Thoracic aorta (tissue), 2 donors: ENCODE measurements around the gene SESN2. TPM values are rescaled to one million over a fixed set of nuclear protein-coding genes. Genes with fewer than 3 reads are reported as not detected.

Source experiments
- ATAC-seq: fragments of 150-250 bp; one replicate; pipeline ENCODE4 v1.8.0; 2017; ENCODE audit warnings: low read depth; ENCODE audit not compliant: insufficient number of reproducible peaks, low FRiP score
- DNase-seq: peaks from one replicate; pipeline ENCODE4 v3.0.0-alpha.2; 2020; ENCODE audit warnings: low spot score
- H3K27ac ChIP-seq, 2 donors: fragments of 200-600 bp; sonication (generic); 1 replicate in 1 of 2; 2 replicates in 1 of 2; pipeline ENCODE4 v1.5.1; 2016; ENCODE audit warnings: mild to moderate bottlenecking in 2 of 2, moderate library complexity in 2 of 2
- H3K27me3 ChIP-seq: fragments of 200-600 bp; sonication (generic); replicated peaks from 2 replicates; pipeline ENCODE4 v1.6.0; 2016; ENCODE audit warnings: mild to moderate bottlenecking; ENCODE audit not compliant: insufficient read depth
- H3K36me3 ChIP-seq: fragments of 200-600 bp; sonication (generic); one replicate; pipeline ENCODE4 v1.5.1; 2016
- H3K4me1 ChIP-seq, 2 donors: fragments of 200-600 bp; sonication (generic); 1 replicate in 1 of 2; 2 replicates in 1 of 2; pipeline versions ENCODE4 v1.5.1 to v1.6.0; 2016; ENCODE audit warnings: low read depth in 2 of 2, mild to moderate bottlenecking in 1 of 2; ENCODE audit not compliant: control insufficient read depth in 1 of 2
- H3K4me3 ChIP-seq: fragments of 200-600 bp; sonication (generic); 2 replicates; pipeline ENCODE4 v1.5.1; 2016; ENCODE audit warnings: mild to moderate bottlenecking
- H3K9me3 ChIP-seq: fragments of 200-600 bp; sonication (generic); 2 replicates; pipeline ENCODE4 v1.5.1; 2016
- total RNA-seq, 2 donors: library from RNA; depleted of rRNA; stranded (reverse); fragments of >200 nt; gene quantifications; one replicate each; pipeline versions ENCODE4 v1.1.0 to v1.2.3, GENCODE V29; 2016
- TF ChIP-seq, protein P1 (sequence below): fragments of 200-600 bp; sonication (generic); IDR thresholded peaks from one replicate; pipeline ENCODE4 v1.5.1; 2019; ENCODE audit warnings: antibody characterized with exemption

Gene SESN2
- total RNA-seq, 2 donors from 2014 or later = 10.9 to 12.6 TPM

DNA sequence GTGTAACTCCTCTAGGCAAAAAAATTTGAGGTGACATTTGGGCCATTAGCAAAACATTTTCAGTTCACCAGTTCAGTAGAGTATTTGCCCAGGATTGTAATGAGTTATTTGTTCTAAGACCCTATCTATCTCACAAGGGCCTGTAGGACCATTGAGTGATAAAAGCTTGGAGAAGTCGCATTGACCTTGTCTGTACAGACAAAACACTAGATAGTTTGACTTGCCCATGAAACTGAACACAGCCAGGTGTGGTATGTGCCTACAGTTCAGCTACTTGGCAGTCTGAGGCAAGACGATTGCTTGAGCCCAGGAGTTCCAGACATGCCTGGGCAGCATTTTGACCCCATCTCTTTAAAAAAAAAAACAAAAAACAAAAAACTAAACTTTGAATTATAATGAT lies 20.3 kb upstream of the SESN2 start:
- no peaks in the 10 kb centered on the region for H3K36me3 ChIP-seq
- H3K4me3 ChIP-seq = no peak overlapping the region
- ATAC-seq (no peak), DNase-seq (no peak)
- H3K27ac ChIP-seq = no peak overlapping the region
- TF ChIP-seq, protein P1, sequence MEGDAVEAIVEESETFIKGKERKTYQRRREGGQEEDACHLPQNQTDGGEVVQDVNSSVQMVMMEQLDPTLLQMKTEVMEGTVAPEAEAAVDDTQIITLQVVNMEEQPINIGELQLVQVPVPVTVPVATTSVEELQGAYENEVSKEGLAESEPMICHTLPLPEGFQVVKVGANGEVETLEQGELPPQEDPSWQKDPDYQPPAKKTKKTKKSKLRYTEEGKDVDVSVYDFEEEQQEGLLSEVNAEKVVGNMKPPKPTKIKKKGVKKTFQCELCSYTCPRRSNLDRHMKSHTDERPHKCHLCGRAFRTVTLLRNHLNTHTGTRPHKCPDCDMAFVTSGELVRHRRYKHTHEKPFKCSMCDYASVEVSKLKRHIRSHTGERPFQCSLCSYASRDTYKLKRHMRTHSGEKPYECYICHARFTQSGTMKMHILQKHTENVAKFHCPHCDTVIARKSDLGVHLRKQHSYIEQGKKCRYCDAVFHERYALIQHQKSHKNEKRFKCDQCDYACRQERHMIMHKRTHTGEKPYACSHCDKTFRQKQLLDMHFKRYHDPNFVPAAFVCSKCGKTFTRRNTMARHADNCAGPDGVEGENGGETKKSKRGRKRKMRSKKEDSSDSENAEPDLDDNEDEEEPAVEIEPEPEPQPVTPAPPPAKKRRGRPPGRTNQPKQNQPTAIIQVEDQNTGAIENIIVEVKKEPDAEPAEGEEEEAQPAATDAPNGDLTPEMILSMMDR = no peak
- peaks cover 15 to 22% of the 10 kb centered on the region in 2 donors for H3K4me1 ChIP-seq
- H3K9me3 ChIP-seq = no peaks in the 10 kb centered on the region
- no peaks in the 10 kb centered on the region for H3K27me3 ChIP-seq

DNA sequence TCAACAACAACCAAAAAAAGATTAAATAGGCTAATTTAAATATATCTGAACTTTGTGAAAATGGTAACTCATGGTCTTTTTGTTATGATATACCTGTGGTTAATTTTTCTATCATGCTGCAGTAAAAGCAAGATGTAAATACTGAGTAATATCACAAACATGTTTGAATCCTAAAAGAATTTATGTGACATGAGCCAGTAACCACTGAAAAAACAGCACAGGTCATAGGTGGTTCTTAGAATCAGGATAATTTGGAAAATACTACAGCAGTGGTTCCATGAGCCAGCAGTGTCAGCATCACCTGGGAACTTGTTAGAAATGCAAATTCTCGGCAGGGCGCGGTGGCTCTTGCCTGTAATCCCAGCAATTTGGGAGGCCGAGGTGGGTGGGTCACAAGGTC lies 19.3 kb upstream of the SESN2 start:
- Histone ChIP-seq H3K36me3 (no peaks in the 10 kb centered on the region), H3K4me1 (peaks cover 14 to 19% of the 10 kb centered on the region in 2 donors), H3K27ac (no peak overlapping the region), H3K9me3 (no peaks in the 10 kb centered on the region), H3K27me3 (no peaks in the 10 kb centered on the region), H3K4me3 (no peak overlapping the region)
- DNase-seq = no peak
- TF ChIP-seq, protein P1 = no peak
- ATAC-seq = no peak

DNA sequence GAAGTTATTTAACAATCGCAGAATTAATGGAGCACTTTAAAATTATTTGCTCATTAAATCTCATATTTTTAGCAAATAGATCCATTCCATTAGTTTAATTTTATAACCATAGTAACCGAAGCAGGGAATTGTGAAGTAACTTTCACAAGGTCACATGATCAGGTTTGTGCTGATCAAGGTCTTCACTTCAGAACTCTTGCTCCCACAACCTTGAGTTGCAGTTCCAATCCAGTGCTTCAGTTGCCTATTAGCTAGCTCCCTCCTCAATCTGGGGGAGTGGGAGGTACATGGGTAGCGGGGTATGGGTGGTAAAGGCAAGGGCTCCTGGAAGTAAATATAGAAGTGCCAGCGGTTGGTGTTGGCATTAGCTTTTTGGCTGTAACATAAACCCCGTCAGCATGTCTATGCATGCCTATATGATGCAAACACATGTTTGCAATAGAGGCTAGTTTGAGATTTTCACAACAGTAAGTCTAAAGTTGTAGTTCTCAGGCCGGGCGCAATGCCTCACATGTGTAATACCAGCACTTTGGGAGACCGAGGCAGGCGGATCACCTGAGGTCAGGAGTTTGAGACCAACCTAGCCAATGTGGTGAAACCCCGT lies 17.6 kb upstream of the SESN2 start:
- Histone ChIP-seq H3K36me3 (no peaks in the 10 kb centered on the region), H3K9me3 (no peaks in the 10 kb centered on the region), H3K4me3 (no peak overlapping the region), H3K27ac (no peak overlapping the region), H3K27me3 (no peaks in the 10 kb centered on the region), H3K4me1 (peaks cover 11 to 16% of the 10 kb centered on the region in 2 donors)
- ATAC-seq = no peak
- DNase-seq = no peak
- TF ChIP-seq, protein P1 = no peak

DNA sequence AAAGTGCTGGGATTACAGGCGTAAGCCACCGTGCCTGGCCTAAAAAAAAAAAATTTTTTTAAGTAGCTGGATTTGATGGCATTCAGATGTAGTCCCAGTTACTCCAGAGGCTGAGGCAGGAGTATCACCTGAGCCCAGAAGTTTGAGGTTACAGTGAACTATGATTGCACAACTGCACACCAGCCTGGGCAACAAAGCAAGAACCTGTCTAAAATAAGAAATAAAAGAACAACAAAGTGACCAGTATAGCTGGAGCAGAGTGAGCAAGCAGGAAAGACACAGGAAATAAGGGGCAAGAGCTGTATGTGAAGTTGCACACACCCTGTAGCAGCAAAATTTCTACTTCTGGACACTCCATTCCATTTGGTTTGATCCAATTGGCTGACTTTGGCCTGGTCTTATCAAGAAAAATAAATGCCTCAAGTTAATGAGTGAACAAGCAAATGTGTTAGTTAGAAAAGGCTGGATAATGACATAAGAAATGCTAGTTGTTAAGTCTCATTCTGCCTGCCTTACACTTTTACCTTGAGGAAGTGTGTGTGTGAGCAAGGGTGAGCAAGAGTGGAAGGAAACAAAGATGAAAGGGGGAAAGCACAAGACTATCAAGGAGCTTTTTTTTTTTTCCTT lies 15.5 kb upstream of the SESN2 start:
- H3K4me1 ChIP-seq = peaks cover 14 to 20% of the 10 kb centered on the region in 2 donors
- no peaks in the 10 kb centered on the region for H3K27me3 ChIP-seq
- no peak for ATAC-seq
- no peak for DNase-seq
- H3K9me3 ChIP-seq = no peaks in the 10 kb centered on the region
- TF ChIP-seq, protein P1 = no peak
- H3K36me3 ChIP-seq = no peaks in the 10 kb centered on the region
- H3K4me3 ChIP-seq = no peak overlapping the region
- H3K27ac ChIP-seq = no peak overlapping the region

DNA sequence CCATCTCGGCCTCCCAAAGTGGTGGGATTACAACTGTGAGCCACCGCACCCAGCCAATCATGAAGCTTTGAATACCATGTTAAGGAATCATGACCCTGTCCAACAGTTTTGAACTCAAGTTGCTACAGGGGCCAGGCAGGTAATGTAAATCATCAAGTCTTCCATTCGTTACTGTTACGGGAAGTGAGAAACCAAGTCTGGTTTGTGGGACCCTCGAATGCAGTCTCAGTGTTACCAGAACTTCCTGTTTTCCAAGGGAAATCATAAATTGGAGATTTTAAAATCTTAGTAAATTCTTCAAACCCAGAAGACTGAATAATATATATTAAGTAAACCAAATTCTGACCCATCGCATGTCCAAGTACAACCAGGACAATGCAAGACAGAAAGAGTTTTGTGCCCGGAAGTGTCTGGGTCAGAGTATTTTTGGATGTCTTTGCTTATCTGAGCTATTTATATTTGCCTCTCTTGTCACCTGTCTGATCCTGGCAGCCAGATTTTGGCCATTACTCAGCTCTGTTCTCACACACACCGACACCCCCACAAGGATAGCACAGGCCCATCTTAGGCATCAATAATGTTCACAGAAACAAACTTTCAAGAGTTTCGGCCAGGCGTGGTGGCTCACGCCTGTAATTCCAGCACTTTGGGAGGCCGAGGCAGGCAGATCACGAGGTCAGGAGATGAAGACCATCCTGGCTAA lies 14.6 kb upstream of the SESN2 start:
- ATAC-seq = no peak
- H3K4me1 ChIP-seq = peaks cover 23 to 24% of the 10 kb centered on the region in 2 donors
- H3K27ac ChIP-seq = no peak overlapping the region
- H3K9me3 ChIP-seq = no peaks in the 10 kb centered on the region
- TF ChIP-seq, protein P1 = no peak
- no peaks in the 10 kb centered on the region for H3K36me3 ChIP-seq
- no peak overlapping the region for H3K4me3 ChIP-seq
- no peak for DNase-seq
- H3K27me3 ChIP-seq = no peaks in the 10 kb centered on the region
